A673 (cell line): Measurements from ENCODE around the gene UNKL.

Source experiments
- CTCF ChIP-seq: fragments of 300-800, 200-600 bp; sonication (generic); conservative IDR thresholded peaks from 2 replicates; pipeline ENCODE4 v1.5.1; 2017; ENCODE audit warnings: low read depth, mild to moderate bottlenecking, antibody characterized with exemption, low read length, moderate library complexity, mixed read lengths
- EZH2 ChIP-seq: fragments of 200-600 bp; sonication (generic); IDR thresholded peaks from 2 replicates; pipeline ENCODE4 v1.6.1; 2017; ENCODE audit warnings: borderline replicate concordance, low read depth, mild to moderate bottlenecking, mixed read lengths, antibody characterized with exemption, low read length; ENCODE audit not compliant: poor library complexity, severe bottlenecking

GRCh38 chr16:1354815-1355540 lies 59.5 kb downstream of the UNKL start:
- TF ChIP-seq CTCF (no peak), EZH2 (no peak)
